ENCODE data around the gene RARRES1. TPM values are rescaled to one million over a fixed set of nuclear protein-coding genes. Genes with fewer than 3 reads are reported as not detected.

Gene RARRES1
- total and polyA plus RNA-seq, 10 donors = 1.8 to 20.9 (median 4.9) TPM

DNA sequence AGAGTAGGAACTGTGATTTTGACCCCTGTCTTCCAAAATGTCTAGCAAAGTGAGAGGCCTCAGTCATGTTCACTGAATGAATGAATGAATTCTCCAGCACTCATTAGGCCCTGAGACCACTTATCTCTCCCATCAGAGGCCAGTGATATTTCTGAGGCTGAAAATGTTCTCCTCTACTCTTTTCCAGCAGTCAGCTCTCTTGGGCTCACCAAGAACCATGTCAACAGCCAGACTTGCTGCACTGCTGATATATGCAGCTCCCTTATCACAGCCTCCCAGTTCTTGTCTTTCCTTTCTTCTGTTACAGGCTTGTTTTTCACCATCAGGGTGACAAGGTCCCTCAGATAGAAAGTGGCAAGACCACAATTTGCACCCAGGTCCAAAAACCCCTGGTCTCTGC, 40.9 kb upstream of the RARRES1 start:
- Histone ChIP-seq H3K27me3 (replicated peaks in 1 of 7) (no peaks in the 10 kb centered on the region), H3K36me3 (no peaks in the 10 kb centered on the region), H3K27ac (no peak overlapping the region), H3K4me3 (no peak overlapping the region), H3K9me3 (no peaks in the 10 kb centered on the region), H3K4me1 (peaks cover 0 to 12% (median 2%) of the 10 kb centered on the region in 6 donors)
- TF ChIP-seq POLR2A (IDR thresholded peaks at IDR 0.05) (no peak), POLR2AphosphoS5 (IDR thresholded peaks at IDR 0.05) (no peak)
- TF ChIP-seq, protein P1, sequence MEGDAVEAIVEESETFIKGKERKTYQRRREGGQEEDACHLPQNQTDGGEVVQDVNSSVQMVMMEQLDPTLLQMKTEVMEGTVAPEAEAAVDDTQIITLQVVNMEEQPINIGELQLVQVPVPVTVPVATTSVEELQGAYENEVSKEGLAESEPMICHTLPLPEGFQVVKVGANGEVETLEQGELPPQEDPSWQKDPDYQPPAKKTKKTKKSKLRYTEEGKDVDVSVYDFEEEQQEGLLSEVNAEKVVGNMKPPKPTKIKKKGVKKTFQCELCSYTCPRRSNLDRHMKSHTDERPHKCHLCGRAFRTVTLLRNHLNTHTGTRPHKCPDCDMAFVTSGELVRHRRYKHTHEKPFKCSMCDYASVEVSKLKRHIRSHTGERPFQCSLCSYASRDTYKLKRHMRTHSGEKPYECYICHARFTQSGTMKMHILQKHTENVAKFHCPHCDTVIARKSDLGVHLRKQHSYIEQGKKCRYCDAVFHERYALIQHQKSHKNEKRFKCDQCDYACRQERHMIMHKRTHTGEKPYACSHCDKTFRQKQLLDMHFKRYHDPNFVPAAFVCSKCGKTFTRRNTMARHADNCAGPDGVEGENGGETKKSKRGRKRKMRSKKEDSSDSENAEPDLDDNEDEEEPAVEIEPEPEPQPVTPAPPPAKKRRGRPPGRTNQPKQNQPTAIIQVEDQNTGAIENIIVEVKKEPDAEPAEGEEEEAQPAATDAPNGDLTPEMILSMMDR (IDR thresholded peaks at IDR 0.05 in 8 of 11, conservative IDR thresholded peaks at IDR 0.05 in 3 of 11) = no peak
- intact Hi-C loops (cut with DNase I; ENCODE audit: low total_unique reads) = no loop called here
- DNase-seq = no peak

DNA sequence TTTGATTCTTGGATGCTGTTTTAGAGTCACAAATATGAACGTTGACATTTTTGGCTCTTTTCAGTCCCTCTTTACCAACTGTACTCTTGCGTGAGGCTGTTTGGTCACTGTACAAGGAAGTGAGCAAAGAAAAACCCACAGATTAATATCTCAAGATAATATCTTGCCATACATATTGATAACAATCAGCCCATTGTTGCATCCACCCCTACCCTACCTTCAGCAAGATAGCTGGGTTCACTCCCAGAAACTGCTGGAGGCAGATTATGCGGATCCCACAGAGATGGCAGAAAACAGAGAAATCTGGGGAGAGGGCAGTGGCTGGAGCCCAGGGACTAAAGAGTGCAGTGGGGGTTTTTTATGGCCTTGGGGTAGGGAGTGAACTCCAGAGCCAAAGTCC, 39.7 kb upstream of the RARRES1 start:
- DNase-seq = no peak
- H3K36me3 ChIP-seq = no peaks in the 10 kb centered on the region
- WGBS, 5 donors = 73 to 91% (median 83%) methylated on average over 3 of the region's 3 CpGs
- no peak overlapping the region for H3K4me3 ChIP-seq
- no peak overlapping the region for H3K27ac ChIP-seq
- intact Hi-C loops (cut with DNase I; ENCODE audit: low total_unique reads) = no loop called here
- TF ChIP-seq POLR2AphosphoS5 (IDR thresholded peaks at IDR 0.05) (no peak), POLR2A (IDR thresholded peaks at IDR 0.05) (no peak)
- TF ChIP-seq, protein P1 (IDR thresholded peaks at IDR 0.05 in 8 of 11, conservative IDR thresholded peaks at IDR 0.05 in 3 of 11) = no peak
- no peaks in the 10 kb centered on the region for H3K9me3 ChIP-seq
- H3K27me3 ChIP-seq (replicated peaks in 1 of 7) = no peaks in the 10 kb centered on the region
- H3K4me1 ChIP-seq = peaks cover 0 to 11% (median 3%) of the 10 kb centered on the region in 6 donors

DNA sequence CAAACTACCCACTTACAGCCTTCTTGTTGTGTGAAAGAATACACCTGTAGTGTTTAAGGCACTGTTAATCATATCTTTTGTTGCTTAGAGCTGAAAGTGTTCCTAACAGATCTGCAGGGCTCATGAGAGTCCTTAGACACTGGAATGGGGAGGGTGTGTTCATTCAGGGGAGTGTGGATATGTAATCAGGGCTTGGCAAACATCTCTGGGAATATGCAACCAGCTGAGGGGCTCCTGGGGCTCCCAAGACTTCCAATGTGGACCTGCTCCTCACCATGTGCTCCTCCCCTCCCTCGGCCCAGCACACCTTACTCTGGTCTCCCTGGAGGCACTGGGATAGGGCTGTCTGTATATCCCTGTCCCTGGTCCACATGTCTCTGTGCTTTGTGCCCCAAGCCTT, 39.3 kb upstream of the RARRES1 start:
- WGBS, 5 donors = 83 to 100% (median 96%) methylated on average over 1 of the region's 1 CpG
- Histone ChIP-seq H3K9me3 (no peaks in the 10 kb centered on the region), H3K36me3 (no peaks in the 10 kb centered on the region), H3K27me3 (replicated peaks in 1 of 7) (no peaks in the 10 kb centered on the region), H3K4me3 (no peak overlapping the region), H3K4me1 (peaks cover 0 to 11% (median 3%) of the 10 kb centered on the region in 6 donors), H3K27ac (no peak overlapping the region)
- TF ChIP-seq, protein P1 (IDR thresholded peaks at IDR 0.05 in 8 of 11, conservative IDR thresholded peaks at IDR 0.05 in 3 of 11) = no peak
- TF ChIP-seq POLR2AphosphoS5 (IDR thresholded peaks at IDR 0.05) = no peak
- TF ChIP-seq POLR2A (IDR thresholded peaks at IDR 0.05) = no peak
- DNase-seq = no peak
- intact Hi-C loops (cut with DNase I; ENCODE audit: low total_unique reads) = no loop called here

DNA sequence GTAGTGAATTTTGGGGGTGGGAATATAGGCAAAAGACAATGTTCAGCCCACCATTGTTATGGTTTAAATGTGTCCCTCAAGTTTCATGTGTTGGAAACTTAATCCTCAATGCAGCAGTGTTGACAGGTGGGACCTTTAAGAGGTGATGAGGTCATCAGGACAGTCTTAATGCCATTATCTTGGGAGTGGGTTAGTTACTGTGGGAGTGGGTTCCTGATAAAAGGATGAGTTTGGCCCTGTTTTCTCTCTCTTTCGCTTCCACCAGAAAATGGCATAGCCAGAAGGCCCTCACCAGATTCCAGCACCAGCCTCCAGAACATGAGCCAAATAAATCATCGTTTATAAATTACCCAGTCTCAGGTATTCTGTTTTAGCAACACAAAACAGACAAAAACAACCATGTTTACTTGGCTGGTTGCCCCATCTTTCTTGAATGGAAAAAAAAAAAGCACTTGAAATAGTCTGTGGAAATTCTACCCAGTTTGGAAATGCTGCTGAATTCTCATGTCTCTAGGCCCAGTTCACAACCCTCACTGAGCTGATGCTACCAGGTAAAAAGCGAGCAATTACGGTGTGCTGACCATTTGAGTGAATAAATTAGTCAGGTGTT, 38.6 kb upstream of the RARRES1 start:
- no peak for DNase-seq

More for the DNA sequence above, 38.6 kb upstream of the RARRES1 start:
- H3K27ac ChIP-seq = no peak overlapping the region
- H3K36me3 ChIP-seq = no peaks in the 10 kb centered on the region
- H3K27me3 ChIP-seq (replicated peaks in 1 of 7) = no peaks in the 10 kb centered on the region
- no peaks in the 10 kb centered on the region for H3K9me3 ChIP-seq
- H3K4me1 ChIP-seq = peaks cover 0 to 11% (median 3%) of the 10 kb centered on the region in 6 donors
- intact Hi-C loops (cut with DNase I; ENCODE audit: low total_unique reads) = no loop called here
- WGBS, 5 donors = 90 to 96% (median 92%) methylated on average over 4 of the region's 4 CpGs
- H3K4me3 ChIP-seq = no peak overlapping the region
- TF ChIP-seq POLR2AphosphoS5 (IDR thresholded peaks at IDR 0.05) (no peak), POLR2A (IDR thresholded peaks at IDR 0.05) (no peak)
- TF ChIP-seq, protein P1 (IDR thresholded peaks at IDR 0.05 in 8 of 11, conservative IDR thresholded peaks at IDR 0.05 in 3 of 11) = no peak
